ENCODE measurements around the gene BCL11B.

Gene BCL11B

GRCh38 chr14:99136047-99136400 lies 136.0 kb downstream of the BCL11B start:
- Histone ChIP-seq H3K4me3 (ENCODE audit: low read depth in 1 of 5, low read length in 5 of 5) (no peak overlapping the region), H3K27ac (ENCODE audit: low read depth, low read length) (no peak overlapping the region), H3K4me1 (ENCODE audit: control insufficient read depth in 5 of 5, insufficient read depth in 5 of 5, low read length in 5 of 5) (peaks cover 0 to 16% (median 15%) of the 10 kb centered on the region in 5 donors), H3K36me3 (ENCODE audit: control insufficient read depth in 5 of 5, insufficient read depth in 5 of 5, low read length in 5 of 5) (no peaks in the 10 kb centered on the region), H3K27me3 (ENCODE audit: control insufficient read depth in 5 of 5, insufficient read depth in 4 of 5, low read length in 5 of 5) (peaks cover 0 to 6% (median 0%) of the 10 kb centered on the region in 5 donors), H3K9me3 (ENCODE audit: control insufficient read depth in 5 of 5, low read length in 5 of 5) (no peaks in the 10 kb centered on the region), H3K9ac (ENCODE audit: low read length in 5 of 5) (no peak overlapping the region)

- Histone ChIP-seq H3K9ac (ENCODE audit: low read length in 5 of 5) (no peak overlapping the region), H3K4me3 (ENCODE audit: low read depth in 1 of 5, low read length in 5 of 5) (no peak overlapping the region), H3K27me3 (ENCODE audit: control insufficient read depth in 5 of 5, insufficient read depth in 4 of 5, low read length in 5 of 5) (peaks cover 0 to 6% (median 0%) of the 10 kb centered on the region in 5 donors), H3K9me3 (ENCODE audit: control insufficient read depth in 5 of 5, low read length in 5 of 5) (no peaks in the 10 kb centered on the region), H3K27ac (ENCODE audit: low read depth, low read length) (no peak overlapping the region), H3K36me3 (ENCODE audit: control insufficient read depth in 5 of 5, insufficient read depth in 5 of 5, low read length in 5 of 5) (no peaks in the 10 kb centered on the region), H3K4me1 (ENCODE audit: control insufficient read depth in 5 of 5, insufficient read depth in 5 of 5, low read length in 5 of 5) (peaks cover 0 to 16% (median 15%) of the 10 kb centered on the region in 5 donors)
These were observed 137.4 kb downstream of the BCL11B start for GRCh38 chr14:99134516-99135046.

- Histone ChIP-seq H3K27ac (ENCODE audit: low read depth, low read length) (no peak overlapping the region), H3K4me3 (ENCODE audit: low read depth in 1 of 5, low read length in 5 of 5) (no peak overlapping the region), H3K36me3 (ENCODE audit: control insufficient read depth in 5 of 5, insufficient read depth in 5 of 5, low read length in 5 of 5) (no peaks in the 10 kb centered on the region), H3K27me3 (ENCODE audit: control insufficient read depth in 5 of 5, insufficient read depth in 4 of 5, low read length in 5 of 5) (peaks cover 0 to 6% (median 0%) of the 10 kb centered on the region in 5 donors), H3K9me3 (ENCODE audit: control insufficient read depth in 5 of 5, low read length in 5 of 5) (no peaks in the 10 kb centered on the region), H3K9ac (ENCODE audit: low read length in 5 of 5) (no peak overlapping the region), H3K4me1 (ENCODE audit: control insufficient read depth in 5 of 5, insufficient read depth in 5 of 5, low read length in 5 of 5) (peaks cover 0 to 22% (median 15%) of the 10 kb centered on the region in 5 donors)
These were observed 138.1 kb downstream of the BCL11B start for GRCh38 chr14:99133636-99134515.

GRCh38 chr14:99132821-99133635 lies 139.0 kb downstream of the BCL11B start:
- no peaks in the 10 kb centered on the region for H3K9me3 ChIP-seq (ENCODE audit: control insufficient read depth in 5 of 5, low read length in 5 of 5)
- H3K9ac ChIP-seq (ENCODE audit: low read length in 5 of 5), result no peak overlapping the region
- no peak overlapping the region for H3K27ac ChIP-seq (ENCODE audit: low read depth, low read length)
- H3K27me3 ChIP-seq (ENCODE audit: control insufficient read depth in 5 of 5, insufficient read depth in 4 of 5, low read length in 5 of 5), result peaks cover 0 to 2% (median 0%) of the 10 kb centered on the region in 5 donors
- H3K36me3 ChIP-seq (ENCODE audit: control insufficient read depth in 5 of 5, insufficient read depth in 5 of 5, low read length in 5 of 5), result no peaks in the 10 kb centered on the region
- no peak overlapping the region for H3K4me3 ChIP-seq (ENCODE audit: low read depth in 1 of 5, low read length in 5 of 5)
- peaks cover 0 to 22% (median 15%) of the 10 kb centered on the region in 5 donors for H3K4me1 ChIP-seq (ENCODE audit: control insufficient read depth in 5 of 5, insufficient read depth in 5 of 5, low read length in 5 of 5)

GRCh38 chr14:99131632-99132271 lies 140.2 kb downstream of the BCL11B start:
- Histone ChIP-seq H3K27ac (ENCODE audit: low read depth, low read length) (no peak overlapping the region), H3K4me1 (ENCODE audit: control insufficient read depth in 5 of 5, insufficient read depth in 5 of 5, low read length in 5 of 5) (peaks cover 2 to 22% (median 15%) of the 10 kb centered on the region in 5 donors), H3K36me3 (ENCODE audit: control insufficient read depth in 5 of 5, insufficient read depth in 5 of 5, low read length in 5 of 5) (no peaks in the 10 kb centered on the region), H3K4me3 (ENCODE audit: low read depth in 1 of 5, low read length in 5 of 5) (no peak overlapping the region), H3K27me3 (ENCODE audit: control insufficient read depth in 5 of 5, insufficient read depth in 4 of 5, low read length in 5 of 5) (peaks cover 0 to 4% (median 0%) of the 10 kb centered on the region in 5 donors), H3K9me3 (ENCODE audit: control insufficient read depth in 5 of 5, low read length in 5 of 5) (no peaks in the 10 kb centered on the region), H3K9ac (ENCODE audit: low read length in 5 of 5) (no peak overlapping the region)

- H3K36me3 ChIP-seq (ENCODE audit: control insufficient read depth in 5 of 5, insufficient read depth in 5 of 5, low read length in 5 of 5), result no peaks in the 10 kb centered on the region
- no peak overlapping the region for H3K9ac ChIP-seq (ENCODE audit: low read length in 5 of 5)
- H3K27me3 ChIP-seq (ENCODE audit: control insufficient read depth in 5 of 5, insufficient read depth in 4 of 5, low read length in 5 of 5), result peaks cover 0 to 4% (median 0%) of the 10 kb centered on the region in 5 donors
- no peaks in the 10 kb centered on the region for H3K9me3 ChIP-seq (ENCODE audit: control insufficient read depth in 5 of 5, low read length in 5 of 5)
- H3K4me3 ChIP-seq (ENCODE audit: low read depth in 1 of 5, low read length in 5 of 5), result no peak overlapping the region
- peaks cover 2 to 22% (median 15%) of the 10 kb centered on the region in 5 donors for H3K4me1 ChIP-seq (ENCODE audit: control insufficient read depth in 5 of 5, insufficient read depth in 5 of 5, low read length in 5 of 5)
- no peak overlapping the region for H3K27ac ChIP-seq (ENCODE audit: low read depth, low read length)
These were observed 142.0 kb downstream of the BCL11B start for GRCh38 chr14:99129998-99130397.

- Histone ChIP-seq H3K27me3 (ENCODE audit: control insufficient read depth in 5 of 5, insufficient read depth in 4 of 5, low read length in 5 of 5) (peaks cover 0 to 4% (median 0%) of the 10 kb centered on the region in 5 donors), H3K4me3 (ENCODE audit: low read depth in 1 of 5, low read length in 5 of 5) (no peak overlapping the region), H3K27ac (ENCODE audit: low read depth, low read length) (no peak overlapping the region), H3K4me1 (ENCODE audit: control insufficient read depth in 5 of 5, insufficient read depth in 5 of 5, low read length in 5 of 5) (peaks cover 2 to 21% (median 15%) of the 10 kb centered on the region in 5 donors), H3K9ac (ENCODE audit: low read length in 5 of 5) (no peak overlapping the region), H3K36me3 (ENCODE audit: control insufficient read depth in 5 of 5, insufficient read depth in 5 of 5, low read length in 5 of 5) (no peaks in the 10 kb centered on the region), H3K9me3 (ENCODE audit: control insufficient read depth in 5 of 5, low read length in 5 of 5) (no peaks in the 10 kb centered on the region)
These were observed 142.7 kb downstream of the BCL11B start for GRCh38 chr14:99129211-99129696.

- H3K9ac ChIP-seq (ENCODE audit: low read length in 5 of 5), result no peak overlapping the region
- H3K27ac ChIP-seq (ENCODE audit: low read depth, low read length), result no peak overlapping the region
- no peaks in the 10 kb centered on the region for H3K9me3 ChIP-seq (ENCODE audit: control insufficient read depth in 5 of 5, low read length in 5 of 5)
- H3K27me3 ChIP-seq (ENCODE audit: control insufficient read depth in 5 of 5, insufficient read depth in 4 of 5, low read length in 5 of 5), result peaks cover 0 to 4% (median 0%) of the 10 kb centered on the region in 5 donors
- H3K36me3 ChIP-seq (ENCODE audit: control insufficient read depth in 5 of 5, insufficient read depth in 5 of 5, low read length in 5 of 5), result no peaks in the 10 kb centered on the region
- H3K4me3 ChIP-seq (ENCODE audit: low read depth in 1 of 5, low read length in 5 of 5), result no peak overlapping the region
- H3K4me1 ChIP-seq (ENCODE audit: control insufficient read depth in 5 of 5, insufficient read depth in 5 of 5, low read length in 5 of 5), result peaks cover 2 to 11% (median 4%) of the 10 kb centered on the region in 5 donors
These were observed 143.8 kb downstream of the BCL11B start for GRCh38 chr14:99128185-99128584.

- H3K4me3 ChIP-seq (ENCODE audit: low read depth in 1 of 5, low read length in 5 of 5), result no peak overlapping the region
- no peak overlapping the region for H3K27ac ChIP-seq (ENCODE audit: low read depth, low read length)
- H3K36me3 ChIP-seq (ENCODE audit: control insufficient read depth in 5 of 5, insufficient read depth in 5 of 5, low read length in 5 of 5), result no peaks in the 10 kb centered on the region
- H3K9me3 ChIP-seq (ENCODE audit: control insufficient read depth in 5 of 5, low read length in 5 of 5), result no peaks in the 10 kb centered on the region
- H3K9ac ChIP-seq (ENCODE audit: low read length in 5 of 5), result no peak overlapping the region
- peaks cover 0 to 4% (median 0%) of the 10 kb centered on the region in 5 donors for H3K27me3 ChIP-seq (ENCODE audit: control insufficient read depth in 5 of 5, insufficient read depth in 4 of 5, low read length in 5 of 5)
- H3K4me1 ChIP-seq (ENCODE audit: control insufficient read depth in 5 of 5, insufficient read depth in 5 of 5, low read length in 5 of 5), result peaks cover 0 to 6% (median 2%) of the 10 kb centered on the region in 5 donors
These were observed 144.3 kb downstream of the BCL11B start for GRCh38 chr14:99127651-99128167.

Data from subcutaneous abdominal adipose tissue (tissue), 5 donors.